NCI-H2196 (cell line): ENCODE results near the gene AIG1.
"Not testable (repeated sequence)": the region's sequence is repeated elsewhere in the genome, so short reads cannot be mapped to it uniquely, and the experiment has no call there.

Experiments used
- DNase-seq: peaks from one replicate; lab custom pipeline; 2025; ENCODE audit not compliant: unreplicated experiment; lab: John Stamatoyannopoulos, UW

Gene AIG1

GRCh38 chr6:143160439-143161220 lies 99.9 kb downstream of the AIG1 start:
- DNase-seq, result no peak

GRCh38 chr6:143163621-143164020 lies 102.9 kb downstream of the AIG1 start:
- no peak for DNase-seq

- DNase-seq, result peak; percentile 30
Observed at GRCh38 chr6:143164565-143165105, 103.9 kb downstream of the AIG1 start.

GRCh38 chr6:143165315-143165855 lies 104.7 kb downstream of the AIG1 start:
- no peak for DNase-seq

- DNase-seq, result no peak
Observed at GRCh38 chr6:143166247-143166695, 105.6 kb downstream of the AIG1 start.

GRCh38 chr6:143167224-143167623 lies 106.5 kb downstream of the AIG1 start:
- DNase-seq, result no peak

- not testable (repeated sequence) for DNase-seq
Observed at GRCh38 chr6:143168396-143168816, 107.7 kb downstream of the AIG1 start.

GRCh38 chr6:143169440-143169839 lies 108.8 kb downstream of the AIG1 start:
- DNase-seq, result no peak

- no peak for DNase-seq
Observed at GRCh38 chr6:143174516-143174915, 113.8 kb downstream of the AIG1 start.

- no peak for DNase-seq
Observed at GRCh38 chr6:143174951-143175350, 114.3 kb downstream of the AIG1 start.

GRCh38 chr6:143176090-143177021 lies 115.7 kb downstream of the AIG1 start:
- no peak for DNase-seq

GRCh38 chr6:143177706-143178105 lies 117.0 kb downstream of the AIG1 start:
- DNase-seq, result no peak

- DNase-seq, result no peak
Observed at GRCh38 chr6:143179096-143179495, 118.4 kb downstream of the AIG1 start.

- DNase-seq, result no peak
Observed at GRCh38 chr6:143179901-143180612, 119.4 kb downstream of the AIG1 start.

- DNase-seq, result no peak
Observed at GRCh38 chr6:143180826-143181225, 120.1 kb downstream of the AIG1 start.

- peak; percentile 10 for DNase-seq
Observed at GRCh38 chr6:143183666-143184065, 123.0 kb downstream of the AIG1 start.

- DNase-seq, result no peak
Observed at GRCh38 chr6:143185288-143185687, 124.6 kb downstream of the AIG1 start.

- no peak for DNase-seq
Observed at GRCh38 chr6:143187238-143187923, 126.7 kb downstream of the AIG1 start.

GRCh38 chr6:143188292-143188691 lies 127.6 kb downstream of the AIG1 start:
- DNase-seq, result no peak

- no peak for DNase-seq
Observed at GRCh38 chr6:143191361-143191760, 130.7 kb downstream of the AIG1 start.
